ENCODE data around the gene BCKDHB. TPM values are rescaled to one million over a fixed set of nuclear protein-coding genes. Genes with fewer than 3 reads are reported as not detected.
A peak's percentile ranks its signal among the peaks of the same experiment; 100 is the strongest.
"Not testable (repeated sequence)": the region's sequence is repeated elsewhere in the genome, so short reads cannot be mapped to it uniquely, and the experiment has no call there.

The BCKDHB gene
- total RNA-seq, 2 experiments from 2014 or later: 13.9 to 16.8 TPM

- no peak for ATAC-seq
- Mint-ChIP-seq H3K27ac (no peak overlapping the region), H3K4me1 (no peaks in the 10 kb centered on the region), H3K27me3 (no peaks in the 10 kb centered on the region), H3K9me3 (ENCODE audit: low read depth) (no peaks in the 10 kb centered on the region), H3K4me3 (no peak overlapping the region), H3K36me3 (no peaks in the 10 kb centered on the region)
- CTCF ChIA-PET: no interaction called here
- no peak for DNase-seq
Measured at GRCh38 chr6:80196906-80197305, 90.4 kb downstream of the BCKDHB start.

- no peaks in the 10 kb centered on the region for H3K27me3 Mint-ChIP-seq
- H3K4me1 Mint-ChIP-seq: no peaks in the 10 kb centered on the region
- H3K4me3 Mint-ChIP-seq: no peak overlapping the region
- ATAC-seq (no peak), DNase-seq (no peak)
- CTCF ChIA-PET: no interaction called here
- no peak overlapping the region for H3K27ac Mint-ChIP-seq
- H3K36me3 Mint-ChIP-seq: no peaks in the 10 kb centered on the region
- H3K9me3 Mint-ChIP-seq (ENCODE audit: low read depth): no peaks in the 10 kb centered on the region
Measured at GRCh38 chr6:80197474-80197873, 91.0 kb downstream of the BCKDHB start.

- Mint-ChIP-seq H3K27ac (no peak overlapping the region), H3K27me3 (no peaks in the 10 kb centered on the region), H3K36me3 (no peaks in the 10 kb centered on the region), H3K4me1 (no peaks in the 10 kb centered on the region), H3K4me3 (no peak overlapping the region), H3K9me3 (ENCODE audit: low read depth) (no peaks in the 10 kb centered on the region)
- no peak for ATAC-seq
- CTCF ChIA-PET: no interaction called here
- DNase-seq: no peak
Measured at GRCh38 chr6:80197986-80198385, 91.5 kb downstream of the BCKDHB start.

- no peaks in the 10 kb centered on the region for H3K9me3 Mint-ChIP-seq (ENCODE audit: low read depth)
- H3K4me1 Mint-ChIP-seq: no peaks in the 10 kb centered on the region
- no peak overlapping the region for H3K27ac Mint-ChIP-seq
- no peaks in the 10 kb centered on the region for H3K27me3 Mint-ChIP-seq
- H3K4me3 Mint-ChIP-seq: no peak overlapping the region
- CTCF ChIA-PET: interaction anchor here (1.2 kb wide), 1 partner anchor 11 kb away, joined by 5 read pairs; no protein-coding TSS in a partner anchor
- H3K36me3 Mint-ChIP-seq: peaks cover 13% of the 10 kb centered on the region
- no peak for ATAC-seq
- DNase-seq: no peak
Measured at GRCh38 chr6:80203283-80203682, 96.8 kb downstream of the BCKDHB start.

GRCh38 chr6:80205404-80205803 lies 98.9 kb downstream of the BCKDHB start:
- H3K27me3 Mint-ChIP-seq: no peaks in the 10 kb centered on the region
- no peak overlapping the region for H3K27ac Mint-ChIP-seq
- peaks cover 15% of the 10 kb centered on the region for H3K36me3 Mint-ChIP-seq
- H3K9me3 Mint-ChIP-seq (ENCODE audit: low read depth): no peaks in the 10 kb centered on the region
- DNase-seq (no peak), ATAC-seq (no peak)
- peaks cover 6% of the 10 kb centered on the region for H3K4me1 Mint-ChIP-seq
- CTCF ChIA-PET: no interaction called here
- no peak overlapping the region for H3K4me3 Mint-ChIP-seq

- no peaks in the 10 kb centered on the region for H3K9me3 Mint-ChIP-seq (ENCODE audit: low read depth)
- no peak overlapping the region for H3K27ac Mint-ChIP-seq
- no peak for DNase-seq
- H3K4me3 Mint-ChIP-seq: no peak overlapping the region
- no peaks in the 10 kb centered on the region for H3K27me3 Mint-ChIP-seq
- H3K36me3 Mint-ChIP-seq: peaks cover 15% of the 10 kb centered on the region
- H3K4me1 Mint-ChIP-seq: peaks cover 14% of the 10 kb centered on the region
- no peak for ATAC-seq
- CTCF ChIA-PET: no interaction called here
Measured at GRCh38 chr6:80206758-80207157, 100.3 kb downstream of the BCKDHB start.

- Mint-ChIP-seq H3K9me3 (ENCODE audit: low read depth) (no peaks in the 10 kb centered on the region), H3K27me3 (no peaks in the 10 kb centered on the region), H3K36me3 (peaks cover 10% of the 10 kb centered on the region), H3K27ac (no peak overlapping the region), H3K4me3 (no peak overlapping the region), H3K4me1 (peaks cover 14% of the 10 kb centered on the region)
- CTCF ChIA-PET: no interaction called here
- no peak for DNase-seq
- ATAC-seq: no peak
Measured at GRCh38 chr6:80209430-80209829, 103.0 kb downstream of the BCKDHB start.

GRCh38 chr6:80210618-80211017 lies 104.1 kb downstream of the BCKDHB start:
- Mint-ChIP-seq H3K36me3 (peaks cover 6% of the 10 kb centered on the region), H3K9me3 (ENCODE audit: low read depth) (no peaks in the 10 kb centered on the region), H3K4me3 (no peak overlapping the region), H3K27me3 (no peaks in the 10 kb centered on the region), H3K4me1 (peaks cover 14% of the 10 kb centered on the region), H3K27ac (no peak overlapping the region)
- ATAC-seq: no peak
- CTCF ChIA-PET: no interaction called here
- no peak for DNase-seq

GRCh38 chr6:80211286-80211685 lies 104.8 kb downstream of the BCKDHB start:
- no peak overlapping the region for H3K27ac Mint-ChIP-seq
- H3K9me3 Mint-ChIP-seq (ENCODE audit: low read depth): no peaks in the 10 kb centered on the region
- H3K4me3 Mint-ChIP-seq: no peak overlapping the region
- no peaks in the 10 kb centered on the region for H3K27me3 Mint-ChIP-seq
- no peak for DNase-seq
- ATAC-seq: no peak
- peaks cover 14% of the 10 kb centered on the region for H3K4me1 Mint-ChIP-seq
- CTCF ChIA-PET: no interaction called here
- H3K36me3 Mint-ChIP-seq: peaks cover 4% of the 10 kb centered on the region

GRCh38 chr6:80211890-80212289 lies 105.4 kb downstream of the BCKDHB start:
- H3K36me3 Mint-ChIP-seq; CTCF ChIA-PET; DNase-seq; H3K27ac Mint-ChIP-seq; H3K9me3 Mint-ChIP-seq (ENCODE audit: low read depth); H3K4me3 Mint-ChIP-seq; H3K27me3 Mint-ChIP-seq; ATAC-seq: not testable (repeated sequence)
- peaks cover 14% of the 10 kb centered on the region for H3K4me1 Mint-ChIP-seq

- H3K27ac Mint-ChIP-seq: no peak overlapping the region
- ATAC-seq (peak; percentile 55), DNase-seq (no peak)
- H3K27me3 Mint-ChIP-seq: no peaks in the 10 kb centered on the region
- peaks cover 10% of the 10 kb centered on the region for H3K4me1 Mint-ChIP-seq
- CTCF ChIA-PET: interaction anchor here (0.6 to 1.2 kb wide), 4 partner anchors 9 to 38 kb away, joined by 3 to 6 read pairs (median 5); no protein-coding TSS in a partner anchor
- no peak overlapping the region for H3K4me3 Mint-ChIP-seq
- no peaks in the 10 kb centered on the region for H3K9me3 Mint-ChIP-seq (ENCODE audit: low read depth)
- H3K36me3 Mint-ChIP-seq: peaks cover 1% of the 10 kb centered on the region
Measured at GRCh38 chr6:80214436-80215022, 108.1 kb downstream of the BCKDHB start.

- no peaks in the 10 kb centered on the region for H3K36me3 Mint-ChIP-seq
- CTCF ChIA-PET: interaction anchor here (0.7 to 1.2 kb wide), 2 partner anchors 11 to 14 kb away, joined by 5 read pairs; no protein-coding TSS in a partner anchor
- H3K9me3 Mint-ChIP-seq (ENCODE audit: low read depth): no peaks in the 10 kb centered on the region
- ATAC-seq: no peak
- H3K4me3 Mint-ChIP-seq: no peak overlapping the region
- no peaks in the 10 kb centered on the region for H3K27me3 Mint-ChIP-seq
- no peak for DNase-seq
- H3K27ac Mint-ChIP-seq: no peak overlapping the region
- H3K4me1 Mint-ChIP-seq: peaks cover 8% of the 10 kb centered on the region
Measured at GRCh38 chr6:80215063-80215462, 108.6 kb downstream of the BCKDHB start.

- H3K4me3 Mint-ChIP-seq: no peak overlapping the region
- H3K27me3 Mint-ChIP-seq: no peaks in the 10 kb centered on the region
- DNase-seq (no peak), ATAC-seq (no peak)
- H3K9me3 Mint-ChIP-seq (ENCODE audit: low read depth): peaks cover 2% of the 10 kb centered on the region
- CTCF ChIA-PET: no interaction called here
- H3K27ac Mint-ChIP-seq: no peak overlapping the region
- no peaks in the 10 kb centered on the region for H3K4me1 Mint-ChIP-seq
- no peaks in the 10 kb centered on the region for H3K36me3 Mint-ChIP-seq
Measured at GRCh38 chr6:80217794-80218193, 111.3 kb downstream of the BCKDHB start.

- peaks cover 2% of the 10 kb centered on the region for H3K9me3 Mint-ChIP-seq (ENCODE audit: low read depth)
- CTCF ChIA-PET: interaction anchor here (2.0 kb wide), 1 partner anchor 10 kb away, joined by 6 read pairs; no protein-coding TSS in a partner anchor
- no peaks in the 10 kb centered on the region for H3K27me3 Mint-ChIP-seq
- no peak for DNase-seq
- no peak overlapping the region for H3K4me3 Mint-ChIP-seq
- peaks cover 5% of the 10 kb centered on the region for H3K36me3 Mint-ChIP-seq
- no peak for ATAC-seq
- H3K27ac Mint-ChIP-seq: no peak overlapping the region
- no peaks in the 10 kb centered on the region for H3K4me1 Mint-ChIP-seq
Measured at GRCh38 chr6:80223743-80224212, 117.3 kb downstream of the BCKDHB start.
